HG03108 (cell line): ENCODE data around the gene BCLAF1.

Source experiments
- ATAC-seq: cut with Tn5 transposase; IDR thresholded peaks from one replicate; pipeline ENCODE4 v1.9.1; 2021; ENCODE audit warnings: moderate library complexity; ENCODE audit not compliant: unreplicated experiment

The BCLAF1 gene

DNA sequence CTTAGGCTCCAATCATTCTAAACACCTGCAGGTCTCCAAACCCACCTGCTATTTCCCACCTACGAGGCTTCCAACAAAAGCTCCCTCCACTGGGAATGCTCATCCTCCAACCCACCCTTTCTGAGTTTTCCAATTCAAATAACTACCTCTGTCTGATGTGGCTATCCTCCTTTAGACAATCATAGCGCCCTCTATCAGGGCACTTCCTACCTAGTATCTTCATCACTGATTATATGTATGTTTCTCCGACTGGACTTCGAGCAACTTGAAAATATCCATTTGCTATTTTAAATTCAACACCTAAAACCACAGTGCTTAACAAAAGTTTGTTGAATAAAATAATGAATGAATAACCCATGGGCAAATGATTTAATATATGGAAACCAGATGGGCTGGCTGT lies 80.9 kb downstream of the BCLAF1 start:
- no peak for ATAC-seq
